CD4-positive, CD25-positive, alpha-beta regulatory T cell (primary cell): ENCODE measurements around the gene DENND2D. TPM values are rescaled to one million over a fixed set of nuclear protein-coding genes. Genes with fewer than 3 reads are reported as not detected.

Experiments used
- ATAC-seq, 2 donors: fragments of 150-1000 bp; cut with Tn5 transposase; one replicate each; pipeline ENCODE4 v1.10.0; 2021; ENCODE audit warnings: low read depth in 2 of 2, moderate number of reproducible peaks in 2 of 2, moderate library complexity in 1 of 2
- DNase-seq, 3 donors: peaks; one replicate each; pipeline versions ENCODE4 v3.0.0 to v3.0.0-alpha.2; 2012 to 2022; ENCODE audit warnings: mixed read lengths in 1 of 3
- H3K27ac ChIP-seq: one replicate; pipeline ENCODE4 v1.7.0; 2013; ENCODE audit warnings: mild to moderate bottlenecking, low read length; ENCODE audit not compliant: insufficient read depth, poor library complexity, severe bottlenecking
- H3K27me3 ChIP-seq: one replicate; pipeline ENCODE4 v1.7.0; 2013; ENCODE audit warnings: low read length; ENCODE audit not compliant: control insufficient read depth, insufficient read depth
- H3K36me3 ChIP-seq: one replicate; pipeline ENCODE4 v1.7.0; 2013; ENCODE audit warnings: mild to moderate bottlenecking, low read length, moderate library complexity; ENCODE audit not compliant: control insufficient read depth, insufficient read depth
- H3K4me1 ChIP-seq: 2 replicates; pipeline ENCODE4 v1.7.0; 2013; ENCODE audit warnings: mild to moderate bottlenecking, low read length; ENCODE audit not compliant: insufficient read depth, control insufficient read depth, poor library complexity, severe bottlenecking
- H3K4me3 ChIP-seq: one replicate; pipeline ENCODE4 v1.7.0; 2013; ENCODE audit warnings: low read depth, mild to moderate bottlenecking, low read length, moderate library complexity
- H3K9me3 ChIP-seq, 2 experiments: 1 replicate in 1 of 2; 2 replicates in 1 of 2; pipeline ENCODE4 v1.7.0; 2013; ENCODE audit warnings: low read length in 2 of 2, mild to moderate bottlenecking in 1 of 2, moderate library complexity in 1 of 2; ENCODE audit not compliant: control insufficient read depth in 2 of 2
- H3K27ac Mint-ChIP-seq, 3 donors: one replicate each; pipeline ENCODE4 v1.8.0; 2020 to 2022; ENCODE audit warnings: mild to moderate bottlenecking in 3 of 3, mixed read lengths in 3 of 3, moderate library complexity in 2 of 3
- H3K27me3 Mint-ChIP-seq: one replicate; pipeline ENCODE4 v1.8.0; 2022; ENCODE audit warnings: mild to moderate bottlenecking, mixed read lengths
- H3K36me3 Mint-ChIP-seq: one replicate; pipeline ENCODE4 v1.8.0; 2020; ENCODE audit warnings: mixed read lengths
- H3K4me1 Mint-ChIP-seq, 4 donors: one replicate each; pipeline ENCODE4 v1.8.0; 2020 to 2022; ENCODE audit warnings: mixed read lengths in 4 of 4, mild to moderate bottlenecking in 1 of 4
- H3K4me3 Mint-ChIP-seq, 4 donors: one replicate each; pipeline ENCODE4 v1.8.0; 2020 to 2022; ENCODE audit warnings: mild to moderate bottlenecking in 4 of 4, mixed read lengths in 4 of 4, moderate library complexity in 3 of 4
- H3K9me3 Mint-ChIP-seq, 7 donors: one replicate each; pipeline ENCODE4 v1.8.0; 2020 to 2022; ENCODE audit warnings: mixed read lengths in 7 of 7, mild to moderate bottlenecking in 3 of 7, moderate library complexity in 2 of 7
- polyA plus RNA-seq, 4 donors: library from polyadenylated mRNA; unstranded; fragments of 300-500 nt; fragmentation: Illumina TruSeq; gene quantifications; one replicate each; pipeline ENCODE4 v1.2.3, GENCODE V29; 2021
- total RNA-seq: library from RNA; stranded (reverse); gene quantifications from one replicate; pipeline ENCODE4 v1.2.3, GENCODE V29; 2022

Gene DENND2D
- total and polyA plus RNA-seq, 5 donors from 2014 or later, result 83.8 to 196 (median 106) TPM

GRCh38 chr1:111227434-111227833 is 27.0 kb upstream of the DENND2D start, which contains the start of gene CHI3L2:
Gene CHI3L2 (plus strand): TSS chr1:111227713. CDS start chr1:111227730, 17 bp downstream.
- Mint-ChIP-seq H3K27me3 (no peaks in the 10 kb centered on the region), H3K27ac (peak within 1 kb of the TSS; percentile 86 to 96 (median 91)), H3K4me3 (peak within 1 kb of the TSS; percentile 11 to 88 (median 56)), H3K36me3 (peaks cover 4% of the 10 kb centered on the region), H3K9me3 (peaks cover 0 to 2% (median 0%) of the 10 kb centered on the region in 7 donors), H3K4me1 (peaks cover 37 to 83% (median 57%) of the 10 kb centered on the region in 4 donors)
- Histone ChIP-seq H3K27ac (peak within 1 kb of the TSS; percentile 68), H3K9me3 (no peaks in the 10 kb centered on the region), H3K27me3 (no peaks in the 10 kb centered on the region), H3K36me3 (no peaks in the 10 kb centered on the region), H3K4me3 (no peak within 1 kb of the TSS), H3K4me1 (peaks cover 64% of the 10 kb centered on the region)
- DNase-seq (no peak), ATAC-seq (no peak)

- H3K27me3 Mint-ChIP-seq, result no peaks in the 10 kb centered on the region
- H3K4me1 Mint-ChIP-seq, result peaks cover 43 to 92% (median 68%) of the 10 kb centered on the region in 4 donors
- peak overlapping the region; percentile 79 for H3K4me3 ChIP-seq
- no peaks in the 10 kb centered on the region for H3K36me3 ChIP-seq
- H3K36me3 Mint-ChIP-seq, result peaks cover 4% of the 10 kb centered on the region
- H3K27ac Mint-ChIP-seq, result peak overlapping the region; percentile 84 to 98 (median 96)
- DNase-seq, result peak in 2 of 3 donors; percentile 62 to 72
- H3K27ac ChIP-seq, result peak overlapping the region; percentile 68
- H3K4me1 ChIP-seq, result peaks cover 80% of the 10 kb centered on the region
- ATAC-seq, result peak; percentile 63 to 66
- H3K4me3 Mint-ChIP-seq, result peak overlapping the region; percentile 81 to 89 (median 84)
- H3K27me3 ChIP-seq, result no peaks in the 10 kb centered on the region
- H3K9me3 Mint-ChIP-seq, result peaks cover 0 to 2% (median 0%) of the 10 kb centered on the region in 7 donors
- H3K9me3 ChIP-seq, result no peaks in the 10 kb centered on the region
These were observed 25.4 kb upstream of the DENND2D start for GRCh38 chr1:111225717-111226400.

GRCh38 chr1:111225091-111225490 is 24.6 kb upstream of the DENND2D start:
- Histone ChIP-seq H3K4me1 (peaks cover 85% of the 10 kb centered on the region), H3K9me3 (no peaks in the 10 kb centered on the region), H3K27me3 (no peaks in the 10 kb centered on the region), H3K27ac (peak overlapping the region; percentile 68), H3K4me3 (peak overlapping the region; percentile 79), H3K36me3 (no peaks in the 10 kb centered on the region)
- peaks cover 39 to 94% (median 72%) of the 10 kb centered on the region in 4 donors for H3K4me1 Mint-ChIP-seq
- H3K4me3 Mint-ChIP-seq, result peak overlapping the region; percentile 81 to 89 (median 84)
- peaks cover 0 to 2% (median 0%) of the 10 kb centered on the region in 7 donors for H3K9me3 Mint-ChIP-seq
- H3K27me3 Mint-ChIP-seq, result no peaks in the 10 kb centered on the region
- ATAC-seq, result no peak
- H3K36me3 Mint-ChIP-seq, result no peaks in the 10 kb centered on the region
- peak overlapping the region; percentile 84 to 98 (median 96) for H3K27ac Mint-ChIP-seq
- DNase-seq, result no peak

- Histone ChIP-seq H3K36me3 (no peaks in the 10 kb centered on the region), H3K27ac (peak overlapping the region; percentile 85), H3K27me3 (no peaks in the 10 kb centered on the region), H3K4me1 (peaks cover 92% of the 10 kb centered on the region), H3K9me3 (no peaks in the 10 kb centered on the region), H3K4me3 (no peak overlapping the region)
- Mint-ChIP-seq H3K36me3 (no peaks in the 10 kb centered on the region), H3K9me3 (peaks cover 0 to 2% (median 0%) of the 10 kb centered on the region in 7 donors), H3K27ac (peak overlapping the region; percentile 93 to 98 (median 95)), H3K27me3 (no peaks in the 10 kb centered on the region), H3K4me1 (peaks cover 50 to 96% (median 79%) of the 10 kb centered on the region in 4 donors), H3K4me3 (peak overlapping the region; percentile 48 to 89 (median 82))
- DNase-seq, result no peak
- ATAC-seq, result no peak
These were observed 22.8 kb upstream of the DENND2D start for GRCh38 chr1:111223126-111223685.

- Histone ChIP-seq H3K4me3 (peak overlapping the region; percentile 79), H3K4me1 (peaks cover 92% of the 10 kb centered on the region), H3K27me3 (no peaks in the 10 kb centered on the region), H3K9me3 (no peaks in the 10 kb centered on the region), H3K36me3 (no peaks in the 10 kb centered on the region), H3K27ac (peak overlapping the region; percentile 85)
- Mint-ChIP-seq H3K4me3 (peak overlapping the region; percentile 81 to 89 (median 85)), H3K27me3 (no peaks in the 10 kb centered on the region), H3K9me3 (peaks cover 0 to 7% (median 0%) of the 10 kb centered on the region in 7 donors), H3K27ac (peak overlapping the region; percentile 93 to 98 (median 95)), H3K36me3 (no peaks in the 10 kb centered on the region), H3K4me1 (peaks cover 45 to 96% (median 79%) of the 10 kb centered on the region in 4 donors)
- peak; percentile 41 to 49 for ATAC-seq
- peak; percentile 55 to 73 (median 63) for DNase-seq
These were observed 22.1 kb upstream of the DENND2D start for GRCh38 chr1:111222308-111223125.

DNA sequence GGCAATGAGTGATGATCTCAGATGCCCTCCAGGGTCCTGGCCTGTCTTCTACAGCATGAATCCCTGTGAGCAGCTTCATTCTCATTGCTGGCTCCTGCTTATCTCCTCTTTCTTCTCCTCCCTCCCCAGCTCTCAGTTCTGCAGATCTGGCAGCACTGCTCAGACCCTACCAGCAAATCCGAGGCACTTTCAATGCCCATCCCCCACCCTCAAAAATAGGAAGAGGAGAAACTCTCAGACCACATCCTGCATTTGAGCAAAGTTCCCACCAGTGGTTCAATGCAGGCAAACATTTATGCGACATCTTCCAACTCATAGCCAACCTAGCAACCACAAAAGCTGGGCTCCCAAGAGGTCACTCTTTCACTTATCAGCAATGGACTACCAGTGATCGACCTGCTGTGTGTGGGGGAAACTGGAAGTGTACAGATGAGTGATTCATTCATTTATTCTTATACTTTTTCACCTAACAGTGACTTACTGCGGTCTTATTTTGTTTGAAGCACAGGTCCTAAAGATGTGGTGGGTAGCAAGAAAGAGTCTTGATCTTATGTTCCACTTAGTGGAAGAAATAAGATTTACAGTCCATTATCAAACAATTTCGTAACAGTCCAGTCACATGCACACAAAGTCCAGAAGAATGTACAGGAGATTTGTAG is 21.3 kb upstream of the DENND2D start:
- no peaks in the 10 kb centered on the region for H3K27me3 Mint-ChIP-seq
- ATAC-seq (peak; percentile 28 to 32), DNase-seq (peak in 2 of 3 donors; percentile 64 to 77)
- H3K27ac Mint-ChIP-seq, result peak overlapping the region; percentile 93 to 98 (median 95)
- peaks cover 0 to 9% (median 0%) of the 10 kb centered on the region in 7 donors for H3K9me3 Mint-ChIP-seq
- no peaks in the 10 kb centered on the region for H3K36me3 Mint-ChIP-seq
- H3K4me3 Mint-ChIP-seq, result peak overlapping the region; percentile 81 to 89 (median 85)
- Histone ChIP-seq H3K4me1 (peaks cover 92% of the 10 kb centered on the region), H3K9me3 (no peaks in the 10 kb centered on the region), H3K27me3 (no peaks in the 10 kb centered on the region), H3K4me3 (peak overlapping the region; percentile 79), H3K36me3 (no peaks in the 10 kb centered on the region), H3K27ac (peak overlapping the region; percentile 85)
- peaks cover 51 to 96% (median 81%) of the 10 kb centered on the region in 4 donors for H3K4me1 Mint-ChIP-seq

DNA sequence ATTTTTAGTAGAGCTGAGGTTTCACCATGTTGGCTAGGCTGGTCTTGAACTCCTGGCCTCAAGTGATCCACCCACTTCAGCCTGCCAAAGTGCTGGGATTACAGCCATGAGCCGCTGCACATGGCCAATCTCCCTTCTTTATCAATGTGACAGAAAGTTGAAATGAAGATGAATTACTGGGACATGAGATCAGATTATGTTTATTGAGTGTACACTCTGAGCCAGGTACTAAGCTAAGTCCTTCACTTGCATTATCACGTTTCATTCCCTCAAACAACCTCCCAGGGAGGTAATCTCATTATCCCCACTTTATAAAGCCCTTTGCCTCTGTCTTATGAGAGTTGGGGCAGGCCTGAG is 20.8 kb upstream of the DENND2D start:
- Histone ChIP-seq H3K27me3 (no peaks in the 10 kb centered on the region), H3K4me3 (peak overlapping the region; percentile 79), H3K4me1 (peaks cover 92% of the 10 kb centered on the region), H3K36me3 (no peaks in the 10 kb centered on the region), H3K9me3 (no peaks in the 10 kb centered on the region), H3K27ac (peak overlapping the region; percentile 85)
- Mint-ChIP-seq H3K4me1 (peaks cover 52 to 96% (median 83%) of the 10 kb centered on the region in 4 donors), H3K4me3 (peak overlapping the region; percentile 81 to 89 (median 85)), H3K9me3 (peaks cover 0 to 9% (median 0%) of the 10 kb centered on the region in 7 donors), H3K27ac (peak overlapping the region; percentile 93 to 98 (median 95)), H3K27me3 (no peaks in the 10 kb centered on the region), H3K36me3 (no peaks in the 10 kb centered on the region)
- ATAC-seq, result no peak
- no peak for DNase-seq
